KOPT-K1 (cell line): ENCODE data around the gene KIF21A.

Source experiments
- H3K27ac ChIP-seq: fragments of 200-600 bp; sonication (generic); 2 replicates; pipeline ENCODE4 v1.5.1; 2016; ENCODE audit warnings: antibody characterized with exemption, mild to moderate bottlenecking, low read depth, low read length; ENCODE audit not compliant: poor library complexity, severe bottlenecking
- H3K36me3 ChIP-seq: fragments of 200-600 bp; sonication (generic); 2 replicates; pipeline ENCODE4 v1.5.1; 2017; ENCODE audit warnings: antibody characterized with exemption, mild to moderate bottlenecking, low read length, moderate library complexity; ENCODE audit not compliant: insufficient read depth
- H3K9me3 ChIP-seq: fragments of 200-600 bp; sonication (generic); 2 replicates; pipeline ENCODE4 v1.5.1; 2017; ENCODE audit warnings: antibody characterized with exemption, low read length, mild to moderate bottlenecking; ENCODE audit not compliant: insufficient read depth, poor library complexity, severe bottlenecking

Gene KIF21A

GRCh38 chr12:39378341-39378740 is 64.6 kb downstream of the KIF21A start:
- no peaks in the 10 kb centered on the region for H3K36me3 ChIP-seq
- no peaks in the 10 kb centered on the region for H3K9me3 ChIP-seq
- no peak overlapping the region for H3K27ac ChIP-seq

- H3K27ac ChIP-seq: no peak overlapping the region
- no peaks in the 10 kb centered on the region for H3K36me3 ChIP-seq
- no peaks in the 10 kb centered on the region for H3K9me3 ChIP-seq
These were observed 67.6 kb downstream of the KIF21A start for GRCh38 chr12:39375206-39375808.

- Histone ChIP-seq H3K36me3 (no peaks in the 10 kb centered on the region), H3K9me3 (no peaks in the 10 kb centered on the region), H3K27ac (no peak overlapping the region)
These were observed 70.0 kb downstream of the KIF21A start for GRCh38 chr12:39372929-39373328.

GRCh38 chr12:39372204-39372925 is 70.6 kb downstream of the KIF21A start:
- Histone ChIP-seq H3K9me3 (no peaks in the 10 kb centered on the region), H3K36me3 (no peaks in the 10 kb centered on the region), H3K27ac (no peak overlapping the region)

GRCh38 chr12:39369756-39370155 is 73.2 kb downstream of the KIF21A start:
- H3K9me3 ChIP-seq: no peaks in the 10 kb centered on the region
- H3K36me3 ChIP-seq: no peaks in the 10 kb centered on the region
- no peak overlapping the region for H3K27ac ChIP-seq

GRCh38 chr12:39368891-39369290 is 74.0 kb downstream of the KIF21A start:
- no peaks in the 10 kb centered on the region for H3K9me3 ChIP-seq
- no peaks in the 10 kb centered on the region for H3K36me3 ChIP-seq
- H3K27ac ChIP-seq: no peak overlapping the region

GRCh38 chr12:39368096-39368495 is 74.8 kb downstream of the KIF21A start:
- H3K27ac ChIP-seq: no peak overlapping the region

GRCh38 chr12:39367494-39367893 is 75.4 kb downstream of the KIF21A start:
- no peaks in the 10 kb centered on the region for H3K9me3 ChIP-seq
- no peaks in the 10 kb centered on the region for H3K36me3 ChIP-seq
- no peak overlapping the region for H3K27ac ChIP-seq

More at GRCh38 chr12:39368096-39368495, 74.8 kb downstream of the KIF21A start:
- H3K9me3 ChIP-seq: no peaks in the 10 kb centered on the region
- no peaks in the 10 kb centered on the region for H3K36me3 ChIP-seq

GRCh38 chr12:39365364-39366001 is 77.4 kb downstream of the KIF21A start:
- no peaks in the 10 kb centered on the region for H3K36me3 ChIP-seq
- H3K27ac ChIP-seq: no peak overlapping the region

GRCh38 chr12:39364196-39364595 is 78.7 kb downstream of the KIF21A start:
- Histone ChIP-seq H3K27ac (no peak overlapping the region), H3K9me3 (no peaks in the 10 kb centered on the region), H3K36me3 (no peaks in the 10 kb centered on the region)

More at GRCh38 chr12:39365364-39366001, 77.4 kb downstream of the KIF21A start:
- H3K9me3 ChIP-seq: no peaks in the 10 kb centered on the region

GRCh38 chr12:39359645-39360044 is 83.3 kb downstream of the KIF21A start:
- no peak overlapping the region for H3K27ac ChIP-seq
- H3K36me3 ChIP-seq: no peaks in the 10 kb centered on the region
- H3K9me3 ChIP-seq: no peaks in the 10 kb centered on the region

GRCh38 chr12:39357041-39357440 is 85.9 kb downstream of the KIF21A start:
- Histone ChIP-seq H3K36me3 (no peaks in the 10 kb centered on the region), H3K27ac (no peak overlapping the region), H3K9me3 (no peaks in the 10 kb centered on the region)

GRCh38 chr12:39355841-39356240 is 87.1 kb downstream of the KIF21A start:
- Histone ChIP-seq H3K9me3 (no peaks in the 10 kb centered on the region), H3K36me3 (no peaks in the 10 kb centered on the region), H3K27ac (no peak overlapping the region)

GRCh38 chr12:39354955-39355354 is 88.0 kb downstream of the KIF21A start:
- H3K9me3 ChIP-seq: no peaks in the 10 kb centered on the region
- H3K27ac ChIP-seq: no peak overlapping the region
- no peaks in the 10 kb centered on the region for H3K36me3 ChIP-seq

GRCh38 chr12:39352471-39353017 is 90.4 kb downstream of the KIF21A start:
- Histone ChIP-seq H3K27ac (no peak overlapping the region), H3K9me3 (no peaks in the 10 kb centered on the region), H3K36me3 (no peaks in the 10 kb centered on the region)
